Osteocyte (in vitro differentiated cells): ENCODE measurements around the gene NGLY1. TPM values are rescaled to one million over a fixed set of nuclear protein-coding genes. Genes with fewer than 3 reads are reported as not detected.

Experiments
- DNase-seq: peaks from one replicate; pipeline ENCODE4 v3.0.0; 2021; ENCODE audit warnings: mixed read lengths; ENCODE audit not compliant: unreplicated experiment; ENCODE audit errors: extremely low spot score
- H3K27ac Mint-ChIP-seq: one replicate; pipeline ENCODE4 v1.8.0; 2021; ENCODE audit warnings: mild to moderate bottlenecking, mixed read lengths; ENCODE audit not compliant: unreplicated experiment
- H3K27me3 Mint-ChIP-seq: one replicate; pipeline ENCODE4 v1.8.0; 2021; ENCODE audit warnings: mixed read lengths; ENCODE audit not compliant: unreplicated experiment
- H3K36me3 Mint-ChIP-seq: one replicate; pipeline ENCODE4 v1.8.0; 2021; ENCODE audit warnings: mixed read lengths; ENCODE audit not compliant: unreplicated experiment
- H3K4me1 Mint-ChIP-seq: one replicate; pipeline ENCODE4 v1.8.0; 2021; ENCODE audit warnings: mixed read lengths; ENCODE audit not compliant: unreplicated experiment
- H3K4me3 Mint-ChIP-seq: one replicate; pipeline ENCODE4 v1.8.0; 2021; ENCODE audit warnings: mild to moderate bottlenecking, moderate library complexity, mixed read lengths; ENCODE audit not compliant: unreplicated experiment
- H3K9me3 Mint-ChIP-seq: one replicate; pipeline ENCODE4 v1.8.0; 2021; ENCODE audit warnings: mixed read lengths; ENCODE audit not compliant: unreplicated experiment
- CTCF ChIP-seq: fragments of 200-600 bp; sonication (generic); IDR thresholded peaks from 2 replicates; pipeline ENCODE4 v1.5.0; 2021; ENCODE audit warnings: antibody characterized with exemption, mild to moderate bottlenecking, moderate library complexity
- total RNA-seq: library from RNA; stranded (reverse); gene quantifications from 2 replicates; pipeline ENCODE4 v1.2.1, GENCODE V29; 2021

The NGLY1 gene
- total RNA-seq, 1 donor from 2014 or later, result 29.6 TPM

GRCh38 chr3:25673738-25674298 lies 109.4 kb downstream of the NGLY1 start:
- Mint-ChIP-seq H3K4me3 (no peak overlapping the region), H3K36me3 (no peaks in the 10 kb centered on the region), H3K27me3 (peaks cover 11% of the 10 kb centered on the region), H3K27ac (no peak overlapping the region), H3K4me1 (peaks cover 6% of the 10 kb centered on the region), H3K9me3 (no peaks in the 10 kb centered on the region)
- TF ChIP-seq CTCF, result no peak
- DNase-seq, result no peak

Other genes starting within 250 kb of the NGLY1 start
- gene TOP2B, start 118.5 kb downstream of the NGLY1 start, total RNA-seq, result 90.1 and 99.5 TPM in 2 replicates
- 7.7 and 8.3 TPM in 2 replicates for gene OXSM, start 6.6 kb upstream of the NGLY1 start, total RNA-seq